ENCODE measurements around the gene ALDH3B2.

Gene ALDH3B2

GRCh38 chr11:67648140-67648795, 26.2 kb downstream of the ALDH3B2 start:
- Histone ChIP-seq H3K9ac (ENCODE audit: low read depth, low read length) (no peak overlapping the region), H3K27ac (ENCODE audit: low read depth, low read length) (no peak overlapping the region), H3K4me1 (ENCODE audit: control insufficient read depth, insufficient read depth, low read length) (no peaks in the 10 kb centered on the region), H3K9me3 (ENCODE audit: control insufficient read depth, insufficient read depth, low read length) (no peaks in the 10 kb centered on the region), H3K36me3 (ENCODE audit: control insufficient read depth, insufficient read depth, low read length) (no peaks in the 10 kb centered on the region), H3K4me3 (ENCODE audit: low read depth, low read length) (no peak overlapping the region), H3K27me3 (ENCODE audit: control insufficient read depth, insufficient read depth, low read length) (no peaks in the 10 kb centered on the region)

- no peak overlapping the region for H3K4me3 ChIP-seq (ENCODE audit: low read depth, low read length)
- H3K27ac ChIP-seq (ENCODE audit: low read depth, low read length) = no peak overlapping the region
- H3K9ac ChIP-seq (ENCODE audit: low read depth, low read length) = no peak overlapping the region
- no peaks in the 10 kb centered on the region for H3K9me3 ChIP-seq (ENCODE audit: control insufficient read depth, insufficient read depth, low read length)
- H3K27me3 ChIP-seq (ENCODE audit: control insufficient read depth, insufficient read depth, low read length) = no peaks in the 10 kb centered on the region
- no peaks in the 10 kb centered on the region for H3K4me1 ChIP-seq (ENCODE audit: control insufficient read depth, insufficient read depth, low read length)
- no peaks in the 10 kb centered on the region for H3K36me3 ChIP-seq (ENCODE audit: control insufficient read depth, insufficient read depth, low read length)
Observed at GRCh38 chr11:67647471-67647870, 27.0 kb downstream of the ALDH3B2 start.

- Histone ChIP-seq H3K27me3 (ENCODE audit: control insufficient read depth, insufficient read depth, low read length) (no peaks in the 10 kb centered on the region), H3K36me3 (ENCODE audit: control insufficient read depth, insufficient read depth, low read length) (no peaks in the 10 kb centered on the region), H3K4me1 (ENCODE audit: control insufficient read depth, insufficient read depth, low read length) (no peaks in the 10 kb centered on the region), H3K27ac (ENCODE audit: low read depth, low read length) (no peak overlapping the region), H3K9ac (ENCODE audit: low read depth, low read length) (no peak overlapping the region), H3K9me3 (ENCODE audit: control insufficient read depth, insufficient read depth, low read length) (no peaks in the 10 kb centered on the region), H3K4me3 (ENCODE audit: low read depth, low read length) (no peak overlapping the region)
Observed at GRCh38 chr11:67646535-67647336, 27.7 kb downstream of the ALDH3B2 start.

- Histone ChIP-seq H3K4me1 (ENCODE audit: control insufficient read depth, insufficient read depth, low read length) (no peaks in the 10 kb centered on the region), H3K27me3 (ENCODE audit: control insufficient read depth, insufficient read depth, low read length) (peaks cover 3% of the 10 kb centered on the region; the same call in 1 of the 2 replicates), H3K36me3 (ENCODE audit: control insufficient read depth, insufficient read depth, low read length) (no peaks in the 10 kb centered on the region), H3K9me3 (ENCODE audit: control insufficient read depth, insufficient read depth, low read length) (no peaks in the 10 kb centered on the region), H3K9ac (ENCODE audit: low read depth, low read length) (no peak overlapping the region), H3K4me3 (ENCODE audit: low read depth, low read length) (no peak overlapping the region), H3K27ac (ENCODE audit: low read depth, low read length) (no peak overlapping the region)
Observed at GRCh38 chr11:67645521-67646461, 28.6 kb downstream of the ALDH3B2 start.

- Histone ChIP-seq H3K27me3 (ENCODE audit: control insufficient read depth, insufficient read depth, low read length) (peaks cover 12% of the 10 kb centered on the region), H3K9ac (ENCODE audit: low read depth, low read length) (no peak overlapping the region), H3K4me1 (ENCODE audit: control insufficient read depth, insufficient read depth, low read length) (no peaks in the 10 kb centered on the region)
Observed at GRCh38 chr11:67644472-67645418, 29.7 kb downstream of the ALDH3B2 start.

GRCh38 chr11:67644042-67644441, 30.4 kb downstream of the ALDH3B2 start:
- Histone ChIP-seq H3K9me3 (ENCODE audit: control insufficient read depth, insufficient read depth, low read length) (no peaks in the 10 kb centered on the region), H3K27me3 (ENCODE audit: control insufficient read depth, insufficient read depth, low read length) (peaks cover 17% of the 10 kb centered on the region), H3K36me3 (ENCODE audit: control insufficient read depth, insufficient read depth, low read length) (no peaks in the 10 kb centered on the region), H3K27ac (ENCODE audit: low read depth, low read length) (no peak overlapping the region), H3K4me1 (ENCODE audit: control insufficient read depth, insufficient read depth, low read length) (no peaks in the 10 kb centered on the region), H3K4me3 (ENCODE audit: low read depth, low read length) (no peak overlapping the region), H3K9ac (ENCODE audit: low read depth, low read length) (no peak overlapping the region)

More at GRCh38 chr11:67644472-67645418, 29.7 kb downstream of the ALDH3B2 start:
- Histone ChIP-seq H3K9me3 (ENCODE audit: control insufficient read depth, insufficient read depth, low read length) (no peaks in the 10 kb centered on the region), H3K36me3 (ENCODE audit: control insufficient read depth, insufficient read depth, low read length) (no peaks in the 10 kb centered on the region), H3K27ac (ENCODE audit: low read depth, low read length) (no peak overlapping the region), H3K4me3 (ENCODE audit: low read depth, low read length) (no peak overlapping the region)

- Histone ChIP-seq H3K36me3 (ENCODE audit: control insufficient read depth, insufficient read depth, low read length) (no peaks in the 10 kb centered on the region), H3K4me3 (ENCODE audit: low read depth, low read length) (no peak overlapping the region), H3K9me3 (ENCODE audit: control insufficient read depth, insufficient read depth, low read length) (no peaks in the 10 kb centered on the region), H3K27me3 (ENCODE audit: control insufficient read depth, insufficient read depth, low read length) (peaks cover 17% of the 10 kb centered on the region), H3K4me1 (ENCODE audit: control insufficient read depth, insufficient read depth, low read length) (no peaks in the 10 kb centered on the region), H3K9ac (ENCODE audit: low read depth, low read length) (no peak overlapping the region), H3K27ac (ENCODE audit: low read depth, low read length) (no peak overlapping the region)
Observed at GRCh38 chr11:67642173-67643120, 32.0 kb downstream of the ALDH3B2 start.

- Histone ChIP-seq H3K4me3 (ENCODE audit: low read depth, low read length) (no peak overlapping the region), H3K36me3 (ENCODE audit: control insufficient read depth, insufficient read depth, low read length) (no peaks in the 10 kb centered on the region), H3K27me3 (ENCODE audit: control insufficient read depth, insufficient read depth, low read length) (peaks cover 17% of the 10 kb centered on the region)
Observed at GRCh38 chr11:67641338-67642172, 32.9 kb downstream of the ALDH3B2 start.

GRCh38 chr11:67640758-67641337, 33.6 kb downstream of the ALDH3B2 start:
- Histone ChIP-seq H3K9me3 (ENCODE audit: control insufficient read depth, insufficient read depth, low read length) (no peaks in the 10 kb centered on the region), H3K9ac (ENCODE audit: low read depth, low read length) (no peak overlapping the region), H3K4me1 (ENCODE audit: control insufficient read depth, insufficient read depth, low read length) (no peaks in the 10 kb centered on the region), H3K27ac (ENCODE audit: low read depth, low read length) (no peak overlapping the region), H3K27me3 (ENCODE audit: control insufficient read depth, insufficient read depth, low read length) (peaks cover 17% of the 10 kb centered on the region), H3K4me3 (ENCODE audit: low read depth, low read length) (no peak overlapping the region), H3K36me3 (ENCODE audit: control insufficient read depth, insufficient read depth, low read length) (no peaks in the 10 kb centered on the region)

More at GRCh38 chr11:67641338-67642172, 32.9 kb downstream of the ALDH3B2 start:
- H3K9ac ChIP-seq (ENCODE audit: low read depth, low read length) = no peak overlapping the region
- no peaks in the 10 kb centered on the region for H3K4me1 ChIP-seq (ENCODE audit: control insufficient read depth, insufficient read depth, low read length)
- no peaks in the 10 kb centered on the region for H3K9me3 ChIP-seq (ENCODE audit: control insufficient read depth, insufficient read depth, low read length)
- no peak overlapping the region for H3K27ac ChIP-seq (ENCODE audit: low read depth, low read length)
